Measurements from ENCODE around the gene E2F7.
"Not testable (repeated sequence)": the region's sequence is repeated elsewhere in the genome, so short reads cannot be mapped to it uniquely, and the experiment has no call there.

E2F7 gene

GRCh38 chr12:77092227-77092626, 26.9 kb upstream of the E2F7 start:
- not testable (repeated sequence) for H3K27me3 ChIP-seq (ENCODE audit: insufficient read depth, low read length); H3K4me1 ChIP-seq (ENCODE audit: insufficient read depth, low read length); H3K4me3 ChIP-seq (ENCODE audit: low read length); H3K9me3 ChIP-seq (ENCODE audit: insufficient read depth, low read depth, low read length); H3K9ac ChIP-seq (ENCODE audit: low read depth, low read length); H3K27ac ChIP-seq (ENCODE audit: low read depth, low read length); H3K36me3 ChIP-seq (ENCODE audit: insufficient read depth, low read length)
- 39% methylated on average over 2 of the region's 3 CpGs for WGBS

- Histone ChIP-seq H3K9ac (ENCODE audit: low read depth, low read length) (no peak overlapping the region), H3K9me3 (ENCODE audit: insufficient read depth, low read depth, low read length) (no peaks in the 10 kb centered on the region), H3K27me3 (ENCODE audit: insufficient read depth, low read length) (no peaks in the 10 kb centered on the region), H3K4me3 (ENCODE audit: low read length) (no peak overlapping the region), H3K36me3 (ENCODE audit: insufficient read depth, low read length) (no peaks in the 10 kb centered on the region), H3K4me1 (ENCODE audit: insufficient read depth, low read length) (peaks cover 7% of the 10 kb centered on the region; the same call in 1 of the 2 replicates), H3K27ac (ENCODE audit: low read depth, low read length) (no peak overlapping the region)
- WGBS: 56% methylated on average over 1 of the region's 1 CpG
Measured at GRCh38 chr12:77089686-77090220, 24.4 kb upstream of the E2F7 start.

- H3K9me3 ChIP-seq (ENCODE audit: insufficient read depth, low read depth, low read length): no peaks in the 10 kb centered on the region
- 76% methylated on average over 4 of the region's 4 CpGs for WGBS
- H3K27ac ChIP-seq (ENCODE audit: low read depth, low read length): no peak overlapping the region
- H3K4me3 ChIP-seq (ENCODE audit: low read length): no peak overlapping the region
- no peaks in the 10 kb centered on the region for H3K36me3 ChIP-seq (ENCODE audit: insufficient read depth, low read length)
- H3K9ac ChIP-seq (ENCODE audit: low read depth, low read length): no peak overlapping the region
- H3K27me3 ChIP-seq (ENCODE audit: insufficient read depth, low read length): no peaks in the 10 kb centered on the region
- H3K4me1 ChIP-seq (ENCODE audit: insufficient read depth, low read length): peaks cover 7% of the 10 kb centered on the region; the same call in 1 of the 2 replicates
Measured at GRCh38 chr12:77087427-77087826, 22.1 kb upstream of the E2F7 start.

GRCh38 chr12:77082021-77082420, 16.7 kb upstream of the E2F7 start:
- Histone ChIP-seq H3K4me3 (ENCODE audit: low read length) (no peak overlapping the region), H3K9me3 (ENCODE audit: insufficient read depth, low read depth, low read length) (no peaks in the 10 kb centered on the region), H3K4me1 (ENCODE audit: insufficient read depth, low read length) (peaks cover 2% of the 10 kb centered on the region; the same call in 1 of the 2 replicates), H3K36me3 (ENCODE audit: insufficient read depth, low read length) (no peaks in the 10 kb centered on the region), H3K27me3 (ENCODE audit: insufficient read depth, low read length) (no peaks in the 10 kb centered on the region), H3K27ac (ENCODE audit: low read depth, low read length) (no peak overlapping the region), H3K9ac (ENCODE audit: low read depth, low read length) (no peak overlapping the region)
- WGBS: 89% methylated on average over 1 of the region's 1 CpG

GRCh38 chr12:77079631-77080030, 14.3 kb upstream of the E2F7 start:
- no peak overlapping the region for H3K27ac ChIP-seq (ENCODE audit: low read depth, low read length)
- no peak overlapping the region for H3K9ac ChIP-seq (ENCODE audit: low read depth, low read length)
- H3K4me3 ChIP-seq (ENCODE audit: low read length): no peak overlapping the region
- no peaks in the 10 kb centered on the region for H3K9me3 ChIP-seq (ENCODE audit: insufficient read depth, low read depth, low read length)
- H3K36me3 ChIP-seq (ENCODE audit: insufficient read depth, low read length): no peaks in the 10 kb centered on the region
- no peaks in the 10 kb centered on the region for H3K4me1 ChIP-seq (ENCODE audit: insufficient read depth, low read length)
- 98% methylated on average over 3 of the region's 3 CpGs for WGBS
- H3K27me3 ChIP-seq (ENCODE audit: insufficient read depth, low read length): no peaks in the 10 kb centered on the region

- Histone ChIP-seq H3K9me3 (ENCODE audit: insufficient read depth, low read depth, low read length) (no peaks in the 10 kb centered on the region), H3K4me1 (ENCODE audit: insufficient read depth, low read length) (no peaks in the 10 kb centered on the region)
Measured at GRCh38 chr12:77078231-77078630, 12.9 kb upstream of the E2F7 start.

GRCh38 chr12:77076886-77077285, 11.5 kb upstream of the E2F7 start:
- WGBS: 90% methylated on average over 1 of the region's 1 CpG
- H3K4me1 ChIP-seq (ENCODE audit: insufficient read depth, low read length): no peaks in the 10 kb centered on the region

More at GRCh38 chr12:77078231-77078630, 12.9 kb upstream of the E2F7 start:
- H3K4me3 ChIP-seq (ENCODE audit: low read length): no peak overlapping the region
- no peak overlapping the region for H3K9ac ChIP-seq (ENCODE audit: low read depth, low read length)
- H3K27me3 ChIP-seq (ENCODE audit: insufficient read depth, low read length): no peaks in the 10 kb centered on the region
- H3K36me3 ChIP-seq (ENCODE audit: insufficient read depth, low read length): no peaks in the 10 kb centered on the region
- H3K27ac ChIP-seq (ENCODE audit: low read depth, low read length): no peak overlapping the region

GRCh38 chr12:77073894-77074293, 8.5 kb upstream of the E2F7 start:
- H3K9ac ChIP-seq (ENCODE audit: low read depth, low read length); H3K4me3 ChIP-seq (ENCODE audit: low read length); H3K27me3 ChIP-seq (ENCODE audit: insufficient read depth, low read length); H3K36me3 ChIP-seq (ENCODE audit: insufficient read depth, low read length); H3K27ac ChIP-seq (ENCODE audit: low read depth, low read length); H3K4me1 ChIP-seq (ENCODE audit: insufficient read depth, low read length); H3K9me3 ChIP-seq (ENCODE audit: insufficient read depth, low read depth, low read length): not testable (repeated sequence)
- 95% methylated on average over 5 of the region's 5 CpGs for WGBS

More at GRCh38 chr12:77076886-77077285, 11.5 kb upstream of the E2F7 start:
- no peak overlapping the region for H3K9ac ChIP-seq (ENCODE audit: low read depth, low read length)
- no peaks in the 10 kb centered on the region for H3K9me3 ChIP-seq (ENCODE audit: insufficient read depth, low read depth, low read length)
- H3K27ac ChIP-seq (ENCODE audit: low read depth, low read length): no peak overlapping the region
- no peak overlapping the region for H3K4me3 ChIP-seq (ENCODE audit: low read length)
- H3K36me3 ChIP-seq (ENCODE audit: insufficient read depth, low read length): no peaks in the 10 kb centered on the region
- no peaks in the 10 kb centered on the region for H3K27me3 ChIP-seq (ENCODE audit: insufficient read depth, low read length)

- Histone ChIP-seq H3K4me1 (ENCODE audit: insufficient read depth, low read length) (no peaks in the 10 kb centered on the region), H3K27ac (ENCODE audit: low read depth, low read length) (no peak overlapping the region), H3K4me3 (ENCODE audit: low read length) (no peak overlapping the region), H3K27me3 (ENCODE audit: insufficient read depth, low read length) (no peaks in the 10 kb centered on the region), H3K36me3 (ENCODE audit: insufficient read depth, low read length) (no peaks in the 10 kb centered on the region), H3K9me3 (ENCODE audit: insufficient read depth, low read depth, low read length) (no peaks in the 10 kb centered on the region), H3K9ac (ENCODE audit: low read depth, low read length) (no peak overlapping the region)
- WGBS: 98% methylated on average over 3 of the region's 3 CpGs
Measured at GRCh38 chr12:77072833-77073495, 7.6 kb upstream of the E2F7 start.

- Histone ChIP-seq H3K27ac (ENCODE audit: low read depth, low read length) (no peak overlapping the region), H3K4me1 (ENCODE audit: insufficient read depth, low read length) (peaks cover 7% of the 10 kb centered on the region), H3K9ac (ENCODE audit: low read depth, low read length) (no peak overlapping the region), H3K4me3 (ENCODE audit: low read length) (no peak overlapping the region), H3K9me3 (ENCODE audit: insufficient read depth, low read depth, low read length) (no peaks in the 10 kb centered on the region), H3K36me3 (ENCODE audit: insufficient read depth, low read length) (no peaks in the 10 kb centered on the region), H3K27me3 (ENCODE audit: insufficient read depth, low read length) (no peaks in the 10 kb centered on the region)
- WGBS: 91% methylated on average over 5 of the region's 5 CpGs
Measured at GRCh38 chr12:77070800-77071449, 5.6 kb upstream of the E2F7 start.

- WGBS: 86% methylated on average over 2 of the region's 3 CpGs
- peaks cover 7% of the 10 kb centered on the region for H3K4me1 ChIP-seq (ENCODE audit: insufficient read depth, low read length)
- H3K36me3 ChIP-seq (ENCODE audit: insufficient read depth, low read length): no peaks in the 10 kb centered on the region
- no peaks in the 10 kb centered on the region for H3K9me3 ChIP-seq (ENCODE audit: insufficient read depth, low read depth, low read length)
- H3K4me3 ChIP-seq (ENCODE audit: low read length): no peak overlapping the region
- no peak overlapping the region for H3K9ac ChIP-seq (ENCODE audit: low read depth, low read length)
- no peak overlapping the region for H3K27ac ChIP-seq (ENCODE audit: low read depth, low read length)
- H3K27me3 ChIP-seq (ENCODE audit: insufficient read depth, low read length): no peaks in the 10 kb centered on the region
Measured at GRCh38 chr12:77070382-77070781, 5.0 kb upstream of the E2F7 start.

Data from HUES64 (cell line).